ENCODE results near the gene OR6S1. TPM values are rescaled to one million over a fixed set of nuclear protein-coding genes. Genes with fewer than 3 reads are reported as not detected.

Gene OR6S1
- total RNA-seq, 4 donors from 2014 or later: not detected

GRCh38 chr14:20686386-20687143, 45.1 kb upstream of the OR6S1 start:
- no peak overlapping the region for H3K27ac ChIP-seq
- TF ChIP-seq CTCF (IDR thresholded peaks at IDR 0.05): no peak
- TF ChIP-seq POLR2A (IDR thresholded peaks at IDR 0.05): no peak
- intact Hi-C loops (cut with DNase I): loop anchor here (10.0 kb wide), 1 partner anchor 232 kb away; the partner anchor contains the start of genes APEX1 and OSGEP

GRCh38 chr14:20684662-20685456, 43.4 kb upstream of the OR6S1 start:
- Histone ChIP-seq H3K27me3 (no peaks in the 10 kb centered on the region), H3K4me1 (peaks cover 7 to 10% of the 10 kb centered on the region in 2 donors), H3K36me3 (no peaks in the 10 kb centered on the region), H3K9me3 (no peaks in the 10 kb centered on the region), H3K4me3 (replicated peaks in 1 of 3) (peak overlapping the region; percentile 34 to 56 (median 42)), H3K27ac (peak overlapping the region; percentile 98 to 100 (median 100))
- intact Hi-C loops (cut with DNase I): loop anchor here (5.0 to 10.0 kb wide), 3 partner anchors 73 to 353 kb away; partner anchors contain the start of genes APEX1, CCNB1IP1 and OSGEP
- peak; percentile 12 to 13 for DNase-seq
- 25 to 26% methylated on average over 22 of the region's 22 CpGs for WGBS, 2 donors
- no peak for TF ChIP-seq POLR2A (IDR thresholded peaks at IDR 0.05)
- no peak for TF ChIP-seq CTCF (IDR thresholded peaks at IDR 0.05)

More at GRCh38 chr14:20686386-20687143, 45.1 kb upstream of the OR6S1 start:
- no peaks in the 10 kb centered on the region for H3K9me3 ChIP-seq
- H3K4me3 ChIP-seq (replicated peaks in 1 of 3): no peak overlapping the region
- H3K27me3 ChIP-seq: no peaks in the 10 kb centered on the region
- WGBS, 2 donors: 79 to 85% methylated on average over 7 of the region's 7 CpGs
- DNase-seq: no peak
- peaks cover 0 to 3% of the 10 kb centered on the region in 2 donors for H3K4me1 ChIP-seq
- H3K36me3 ChIP-seq: no peaks in the 10 kb centered on the region

- Histone ChIP-seq H3K27me3 (no peaks in the 10 kb centered on the region), H3K9me3 (no peaks in the 10 kb centered on the region), H3K27ac (peak within 1 kb of the TSS; percentile 98 to 100 (median 100)), H3K4me3 (replicated peaks in 1 of 3) (peak within 1 kb of the TSS; percentile 34 to 56 (median 42)), H3K36me3 (no peaks in the 10 kb centered on the region), H3K4me1 (peaks cover 7 to 10% of the 10 kb centered on the region in 2 donors)
- WGBS, 2 donors: 1% methylated on average over 21 to 40 of the region's 42 CpGs
- TF ChIP-seq POLR2A (IDR thresholded peaks at IDR 0.05) (peak; percentile 11 to 58), CTCF (IDR thresholded peaks at IDR 0.05) (no peak)
- DNase-seq: peak; percentile 81 to 82
- intact Hi-C loops (cut with DNase I): loop anchor here (5.0 to 10.0 kb wide), 3 partner anchors 72 to 352 kb away; partner anchors contain the start of genes APEX1, CCNB1IP1 and OSGEP
These were observed 42.6 kb upstream of the OR6S1 start, which contains the start of gene RNASE4 for GRCh38 chr14:20683891-20684661. TSS of gene RNASE4 (plus strand) at chr14:20684560. CDS start at chr14:20699372, 14,812 bp downstream.

GRCh38 chr14:20683125-20683890, 41.8 kb upstream of the OR6S1 start:
- TF ChIP-seq POLR2A (IDR thresholded peaks at IDR 0.05) (no peak), CTCF (IDR thresholded peaks at IDR 0.05) (peak in 2 of 6 experiments; percentile 8 to 10)
- Histone ChIP-seq H3K4me1 (peaks cover 7 to 10% of the 10 kb centered on the region in 2 donors), H3K27ac (peak overlapping the region; percentile 98 to 100 (median 100)), H3K4me3 (replicated peaks in 1 of 3) (peak overlapping the region; percentile 34 to 57 (median 56)), H3K27me3 (no peaks in the 10 kb centered on the region), H3K9me3 (no peaks in the 10 kb centered on the region), H3K36me3 (no peaks in the 10 kb centered on the region)
- WGBS, 2 donors: 1% methylated on average over 34 to 38 of the region's 38 CpGs
- peak; percentile 73 to 74 for DNase-seq
- intact Hi-C loops (cut with DNase I): loop anchor here (5.0 to 10.0 kb wide), 3 partner anchors 71 to 351 kb away; partner anchors contain the start of genes APEX1, CCNB1IP1 and OSGEP
